ENCODE results near the gene OR1L8.
"Not testable (repeated sequence)": the region's sequence is repeated elsewhere in the genome, so short reads cannot be mapped to it uniquely, and the experiment has no call there.

Gene OR1L8, protein sequence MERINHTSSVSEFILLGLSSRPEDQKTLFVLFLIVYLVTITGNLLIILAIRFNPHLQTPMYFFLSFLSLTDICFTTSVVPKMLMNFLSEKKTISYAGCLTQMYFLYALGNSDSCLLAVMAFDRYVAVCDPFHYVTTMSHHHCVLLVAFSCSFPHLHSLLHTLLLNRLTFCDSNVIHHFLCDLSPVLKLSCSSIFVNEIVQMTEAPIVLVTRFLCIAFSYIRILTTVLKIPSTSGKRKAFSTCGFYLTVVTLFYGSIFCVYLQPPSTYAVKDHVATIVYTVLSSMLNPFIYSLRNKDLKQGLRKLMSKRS

DNA sequence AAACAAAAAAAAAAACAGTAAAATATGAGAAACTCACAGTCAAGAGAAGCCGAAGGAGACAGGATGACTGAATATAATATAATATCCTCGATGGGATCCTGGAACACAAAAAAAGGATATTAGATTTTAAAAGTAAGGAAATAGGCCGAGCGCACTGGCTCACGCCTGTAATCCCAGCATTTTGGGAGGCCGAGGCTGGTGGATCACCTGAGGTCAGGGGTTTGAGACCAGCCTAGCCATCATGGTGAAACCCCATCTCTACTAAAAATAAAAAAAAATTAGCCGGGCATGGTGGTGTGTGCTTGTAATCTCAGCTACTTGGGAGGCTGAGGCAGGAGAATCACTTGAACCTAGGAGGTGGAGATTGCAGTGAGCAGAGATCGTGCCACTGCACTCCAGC is at the start of gene OR1L8:
TSS of gene OR1L8 (minus strand) at position 101 of the 400 bp plus-strand sequence. CDS start 14,907 bp downstream, outside the sequence.
- DNase-seq: not testable (repeated sequence)

DNA sequence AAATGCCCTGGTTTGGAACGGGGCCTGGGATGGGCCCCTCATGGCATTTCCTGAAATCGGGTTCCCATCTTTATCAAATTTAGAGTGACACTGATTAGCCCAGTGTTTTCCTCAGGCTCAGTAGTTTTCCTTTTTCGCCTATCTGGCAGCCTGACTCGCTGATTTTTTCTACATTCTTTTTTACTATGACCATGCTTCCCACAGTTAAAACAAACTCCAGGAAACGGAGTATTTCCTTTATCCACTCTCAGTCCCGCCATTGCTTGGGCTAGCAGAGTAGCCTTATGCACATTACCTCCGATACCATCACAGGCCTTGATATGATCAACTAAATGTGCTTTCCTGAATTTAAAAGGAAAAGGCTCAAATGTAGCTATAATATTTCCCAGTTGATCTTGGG is 36.8 kb upstream of the OR1L8 start:
- DNase-seq: no peak

DNA sequence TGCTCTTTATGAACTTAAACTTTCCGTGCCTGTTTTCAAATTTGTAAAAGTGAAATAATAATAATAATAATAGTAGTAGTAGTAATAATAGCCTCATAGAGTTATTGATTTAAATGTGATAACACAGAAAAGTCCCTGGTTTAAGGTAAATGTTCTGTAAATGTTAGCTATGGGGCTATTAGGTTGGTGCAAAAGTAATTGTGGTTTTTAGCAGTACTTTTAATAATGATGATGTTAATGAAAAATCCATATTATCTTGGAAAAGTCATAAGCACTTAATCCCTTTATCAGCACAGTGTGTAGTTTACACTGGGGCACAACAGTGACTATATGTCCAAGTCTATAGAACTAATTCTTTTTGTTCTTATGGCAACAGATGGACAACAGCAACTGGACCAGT is 31.2 kb upstream of the OR1L8 start, which contains the start of gene OR1Q1:
TSS of gene OR1Q1 (plus strand) at position 377 of the 400 bp plus-strand sequence. CDS start at position 377, 0 bp downstream.
- no peak for DNase-seq

DNA sequence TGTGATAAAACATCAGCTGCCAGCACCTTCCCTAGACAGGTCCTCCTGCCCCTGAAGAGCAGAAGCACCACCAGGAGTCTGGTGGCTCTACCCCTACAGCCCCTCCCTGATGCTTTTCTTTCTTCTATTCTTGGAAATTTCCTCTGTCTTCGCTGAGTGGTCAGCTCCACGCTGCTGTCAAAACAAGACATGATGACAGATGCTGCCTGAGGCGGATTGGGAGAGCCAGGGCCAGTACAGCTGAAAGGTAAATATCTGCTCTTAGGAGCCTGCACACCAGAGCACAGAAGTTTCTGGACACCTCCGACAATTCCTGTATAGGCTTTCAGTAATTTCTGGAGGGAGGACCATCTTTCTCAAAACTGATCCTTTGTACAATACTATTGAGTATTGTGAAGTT is 26.6 kb upstream of the OR1L8 start:
- DNase-seq: no peak

DNA sequence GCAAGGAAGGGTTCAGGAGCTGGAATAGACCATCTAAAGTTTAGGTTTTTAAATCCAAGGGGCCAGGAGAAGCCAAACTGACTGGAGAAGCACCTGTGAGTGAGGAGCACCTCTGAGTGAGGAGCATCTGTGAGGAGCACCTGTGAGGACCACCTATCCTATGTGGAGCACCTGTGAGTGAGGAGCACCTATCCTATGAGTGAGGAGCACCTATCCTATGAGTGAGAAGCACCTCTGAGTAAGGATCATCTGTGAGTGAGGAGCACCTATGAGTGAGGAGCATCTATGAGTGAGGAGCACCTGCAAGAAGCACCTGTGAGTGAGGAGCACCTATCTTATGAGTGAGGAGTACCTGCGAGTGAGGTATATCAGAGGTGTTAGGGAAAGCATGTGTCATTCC is 23.4 kb upstream of the OR1L8 start:
- DNase-seq: no peak

DNA sequence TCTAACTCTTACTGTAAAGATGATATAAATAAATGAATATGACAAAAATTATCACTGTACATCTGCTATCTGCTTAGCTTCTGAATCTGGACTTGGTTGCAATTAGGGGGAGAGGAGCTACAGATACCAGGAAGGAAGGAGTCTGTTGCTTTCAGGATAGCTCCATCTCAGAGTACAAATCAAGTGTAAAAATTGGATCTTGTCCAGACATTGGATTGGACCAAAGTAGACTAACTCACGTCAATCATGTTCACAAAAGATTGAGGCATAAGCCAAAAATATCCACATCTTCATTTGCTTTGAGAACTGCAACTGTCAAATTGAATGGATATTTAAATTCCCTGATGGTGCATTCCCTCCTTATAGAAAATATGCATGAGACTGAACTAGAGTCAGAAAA is 22.5 kb upstream of the OR1L8 start:
- DNase-seq: no peak

DNA sequence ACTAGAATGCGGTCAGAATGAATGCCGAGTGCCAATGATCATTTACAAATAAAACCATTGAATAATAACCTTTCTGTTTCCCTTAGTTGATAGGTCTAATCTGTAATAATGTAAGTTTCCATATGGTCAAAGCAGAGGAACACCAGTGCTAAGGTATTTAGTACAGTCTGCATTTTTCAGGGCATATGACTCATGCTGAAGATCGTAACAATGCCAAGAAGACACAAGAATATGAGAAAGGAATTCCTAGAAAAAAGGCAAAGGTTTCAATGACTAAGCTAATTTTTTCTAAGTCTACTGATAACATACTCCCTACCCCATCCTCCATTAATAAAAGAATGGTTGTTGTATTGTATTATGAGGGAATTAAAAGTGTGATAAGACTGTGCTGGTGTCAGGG is 2.8 kb downstream of the OR1L8 start:
- DNase-seq: no peak

DNA sequence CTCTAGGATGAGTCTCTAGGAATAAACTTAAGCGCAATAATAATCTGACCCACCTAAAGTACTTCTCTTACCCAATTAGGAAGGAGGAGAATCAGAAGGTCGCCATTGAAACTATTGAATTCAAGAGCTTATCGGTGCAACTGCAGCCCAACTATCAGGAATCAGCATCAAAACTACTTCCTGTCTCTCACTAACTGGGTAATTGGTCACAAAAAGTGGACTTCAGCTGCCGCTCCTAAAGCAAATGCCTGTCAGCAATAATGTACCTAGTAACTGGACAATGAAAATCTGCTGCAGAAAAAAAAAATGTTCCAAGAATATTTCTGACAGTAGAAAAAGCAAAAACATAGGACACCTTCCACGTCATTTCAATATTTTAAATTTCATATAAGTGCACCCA is 3.3 kb downstream of the OR1L8 start:
- DNase-seq: no peak

DNA sequence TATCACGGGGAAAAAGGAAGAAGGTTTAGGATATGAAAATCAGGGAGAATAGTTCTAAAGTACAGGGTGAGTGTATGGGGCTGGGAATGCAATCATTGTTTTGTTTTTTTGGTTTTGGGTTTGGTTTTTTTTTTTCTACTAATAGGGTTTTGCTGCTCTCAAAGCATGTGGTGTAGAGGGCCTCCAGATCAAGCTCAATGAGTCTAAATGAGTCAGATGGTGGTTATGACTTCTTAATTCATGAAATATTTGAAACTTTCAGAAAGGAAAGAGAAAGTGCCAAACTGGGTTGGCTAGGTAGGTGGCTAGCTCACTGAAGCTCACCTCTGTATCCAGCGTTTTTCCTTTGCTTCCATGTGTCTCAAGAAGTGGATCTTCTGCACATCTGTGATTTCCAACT is 10.7 kb downstream of the OR1L8 start:
- no peak for DNase-seq

DNA sequence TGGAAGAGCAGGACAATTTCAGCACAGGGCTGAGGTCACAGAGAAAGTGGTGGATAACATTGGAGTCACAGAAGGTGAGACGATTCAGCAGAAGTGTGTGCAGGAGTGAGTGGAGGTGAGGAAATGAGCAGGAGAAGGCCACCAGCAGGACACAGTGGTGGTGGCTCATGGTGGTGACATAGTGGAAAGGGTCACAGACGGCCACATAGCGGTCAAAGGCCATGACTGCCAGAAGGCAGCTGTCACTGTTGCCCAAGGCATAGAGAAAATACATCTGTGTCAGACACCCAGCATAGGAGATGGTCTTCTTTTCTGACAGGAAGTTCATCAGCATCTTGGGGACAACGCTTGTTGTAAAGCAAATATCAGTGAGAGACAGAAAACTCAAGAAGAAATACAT is 15.3 kb downstream of the OR1L8 start:
- no peak for DNase-seq

DNA sequence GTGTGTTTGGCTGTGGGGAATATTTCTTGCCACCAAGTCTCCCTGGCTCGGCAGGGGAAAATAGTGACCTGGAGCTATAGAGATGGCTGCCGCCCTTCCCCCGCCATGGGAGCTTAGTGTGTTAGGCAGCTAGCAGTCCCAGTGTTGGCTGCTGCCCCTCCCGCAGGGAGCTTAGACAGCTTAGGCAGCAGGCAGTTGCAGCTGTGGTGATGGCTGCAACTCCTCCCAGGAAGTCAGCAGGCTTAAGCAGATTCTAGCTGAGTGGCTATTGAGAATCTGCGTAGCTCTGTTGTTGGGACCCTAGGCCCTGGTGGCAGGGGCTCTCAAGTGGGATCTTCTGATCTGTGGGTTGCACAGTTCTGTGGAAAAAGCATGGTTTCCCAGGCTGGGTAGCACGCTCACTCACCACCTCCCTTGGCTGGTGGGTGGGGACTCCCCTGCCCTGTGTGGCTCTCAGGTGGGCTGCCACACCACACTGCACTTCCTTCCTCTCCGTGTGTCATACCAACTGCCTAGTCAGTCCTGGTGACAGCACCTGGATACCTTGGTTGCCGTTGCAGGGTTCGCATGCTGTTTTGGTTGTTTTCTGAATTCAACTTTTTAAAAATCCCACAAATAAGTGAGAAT is 20.9 kb downstream of the OR1L8 start:
- no peak for DNase-seq

DNA sequence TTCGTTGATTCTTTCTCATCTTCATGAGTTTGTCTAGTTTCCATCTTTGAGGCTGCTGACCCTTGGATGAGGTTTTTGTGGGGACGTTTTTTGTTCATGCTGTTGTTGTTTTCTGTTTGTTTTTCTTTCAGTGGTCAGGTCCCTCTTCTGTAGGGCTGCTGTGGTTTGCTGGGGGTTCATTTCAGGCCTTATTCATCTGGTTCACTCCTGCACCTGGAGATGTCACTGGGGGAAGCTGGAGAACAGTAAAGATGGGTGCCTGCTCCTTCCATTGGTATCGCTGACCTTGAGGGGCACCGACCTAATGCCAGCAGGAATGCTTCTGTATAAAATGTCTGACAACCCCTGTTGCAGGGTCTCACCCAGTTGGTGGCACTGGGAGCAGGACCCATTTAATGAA is 21.7 kb downstream of the OR1L8 start:
- no peak for DNase-seq

DNA sequence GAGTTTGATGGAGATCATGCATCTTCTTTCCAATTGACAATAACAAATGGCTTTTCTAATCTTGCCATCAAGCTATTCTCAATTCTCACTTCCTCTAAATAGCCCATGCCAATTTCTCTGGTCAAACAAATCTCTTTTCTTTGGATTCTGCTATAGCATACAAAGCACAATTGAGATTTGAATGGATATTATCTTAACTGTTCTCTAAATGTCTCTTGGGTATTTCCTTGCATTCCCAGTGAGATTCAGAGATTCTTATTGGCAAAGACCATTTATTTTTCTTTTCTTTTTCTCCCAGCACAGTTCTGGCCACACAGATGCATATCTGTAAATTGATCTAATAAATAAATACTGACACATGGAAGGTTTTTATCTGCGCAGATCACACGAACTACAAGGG is 30.4 kb downstream of the OR1L8 start, which contains the start of gene OR1N2:
TSS of gene OR1N2 (plus strand) at position 301 of the 400 bp plus-strand sequence. CDS start 100 bp downstream, outside the sequence.
- no peak for DNase-seq

DNA sequence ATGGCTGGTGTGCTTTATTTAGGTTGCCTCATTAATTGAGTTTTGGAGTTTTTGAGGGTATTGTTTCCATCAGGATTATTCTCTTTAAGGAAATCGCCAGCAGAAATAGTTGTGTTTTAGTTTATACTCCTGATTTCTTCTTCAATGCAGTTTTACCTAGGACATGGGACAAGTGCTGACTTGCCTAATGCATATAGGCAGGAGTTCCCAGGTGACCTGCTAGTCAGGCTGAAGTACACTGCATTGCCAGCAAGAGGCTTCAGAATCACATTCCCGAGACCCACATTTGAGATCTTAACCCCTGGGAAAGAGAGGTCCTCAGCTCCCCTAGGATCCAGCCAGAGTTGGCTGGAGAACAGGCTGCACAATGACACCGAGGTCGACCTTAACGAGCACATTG is 31.8 kb downstream of the OR1L8 start:
- DNase-seq: no peak

DNA sequence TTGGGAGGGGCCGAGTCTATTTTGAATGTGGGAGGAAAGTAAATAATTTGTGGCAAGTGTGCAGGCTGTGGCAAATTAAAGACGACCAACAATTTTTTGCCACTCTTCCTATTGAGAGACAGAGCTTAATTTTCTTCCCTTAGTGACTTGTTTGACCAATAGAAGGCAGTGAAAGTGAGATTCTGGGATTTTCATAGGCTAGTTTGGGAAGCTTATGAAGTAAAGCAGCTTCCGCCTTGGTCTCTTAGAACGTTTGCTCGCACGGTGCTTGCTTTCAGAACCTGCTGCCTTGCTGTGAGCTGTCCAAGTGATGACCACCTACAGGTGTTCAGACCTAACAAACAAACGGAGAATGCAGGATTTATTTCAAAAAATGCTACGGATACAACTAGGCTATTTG is 37.0 kb downstream of the OR1L8 start:
- no peak for DNase-seq

DNA sequence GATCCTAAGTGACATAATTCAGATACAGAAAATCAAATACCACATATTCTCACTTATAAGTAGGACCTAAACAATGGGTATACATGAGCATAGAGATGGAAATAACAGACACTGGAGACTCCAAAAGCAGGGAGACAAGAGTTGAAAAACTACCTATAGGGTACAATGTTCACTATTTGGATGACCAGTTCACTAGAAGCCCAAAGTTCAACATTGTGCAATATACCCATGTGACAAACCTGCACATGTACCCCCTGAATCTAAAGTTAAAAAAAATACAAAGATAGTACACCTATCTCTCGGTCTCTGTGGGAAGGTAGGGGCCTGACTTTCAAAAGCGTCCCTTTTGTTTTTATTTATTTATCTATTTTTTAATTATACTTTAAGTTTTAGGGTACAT is 44.4 kb downstream of the OR1L8 start:
- DNase-seq: no peak

DNA sequence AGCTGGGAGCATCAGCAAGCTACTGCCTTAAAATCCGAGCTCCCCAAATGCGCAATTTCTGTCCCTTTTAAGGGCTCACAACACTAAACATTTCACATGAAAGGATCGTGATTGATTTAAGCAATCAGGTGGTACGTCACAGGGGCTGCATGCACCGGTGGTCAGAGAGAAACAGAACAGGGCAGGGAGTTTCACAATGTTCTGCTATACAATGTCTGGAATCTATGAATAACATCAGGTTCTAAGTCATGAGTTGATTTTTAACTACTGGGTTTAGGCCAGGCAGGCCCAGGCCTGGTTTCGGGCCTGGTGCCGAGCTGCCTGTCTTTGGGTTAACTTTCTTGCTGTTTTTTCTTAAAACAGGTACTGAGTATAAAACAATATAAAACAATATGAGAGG is 46.1 kb downstream of the OR1L8 start:
- DNase-seq: not testable (repeated sequence)

DNA sequence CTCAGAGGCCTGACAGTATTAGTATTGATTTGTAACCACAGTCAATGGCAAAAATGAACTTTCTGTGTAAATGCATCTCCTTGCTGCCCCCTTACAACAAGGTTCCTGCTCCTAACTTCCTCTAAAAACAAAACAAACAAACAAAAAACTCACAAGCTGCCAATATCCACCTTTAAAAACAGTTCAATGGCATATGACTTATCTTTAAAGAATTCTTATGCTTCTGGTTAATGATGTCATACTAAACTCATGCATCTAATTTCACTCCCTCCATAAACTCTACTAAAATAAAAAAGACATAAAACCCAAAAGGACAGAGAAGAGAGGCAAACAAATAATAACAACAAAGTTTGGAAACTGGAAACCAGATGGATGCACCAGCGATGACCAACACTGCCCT is 47.0 kb downstream of the OR1L8 start:
- DNase-seq: no peak

DNA sequence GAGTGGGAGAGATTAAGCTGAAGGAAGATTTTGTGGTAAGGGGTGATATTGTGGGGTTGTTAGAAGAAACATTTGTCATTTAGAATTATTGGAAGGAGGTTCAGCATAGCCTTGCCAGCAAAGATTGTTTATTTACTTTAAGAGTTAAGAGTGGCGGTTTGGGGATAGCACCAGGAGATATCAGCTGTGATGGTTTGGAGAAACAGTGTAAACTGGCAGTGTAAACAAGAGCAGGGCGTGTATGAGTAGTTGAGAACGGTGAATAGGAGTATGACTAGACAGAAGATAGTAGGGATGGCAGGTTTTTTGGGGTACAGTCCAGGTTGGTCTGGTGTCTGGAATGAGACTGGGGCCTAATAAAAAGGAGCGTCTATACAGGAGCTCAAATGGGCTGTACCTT is 52.0 kb downstream of the OR1L8 start:
- DNase-seq: not testable (repeated sequence)

DNA sequence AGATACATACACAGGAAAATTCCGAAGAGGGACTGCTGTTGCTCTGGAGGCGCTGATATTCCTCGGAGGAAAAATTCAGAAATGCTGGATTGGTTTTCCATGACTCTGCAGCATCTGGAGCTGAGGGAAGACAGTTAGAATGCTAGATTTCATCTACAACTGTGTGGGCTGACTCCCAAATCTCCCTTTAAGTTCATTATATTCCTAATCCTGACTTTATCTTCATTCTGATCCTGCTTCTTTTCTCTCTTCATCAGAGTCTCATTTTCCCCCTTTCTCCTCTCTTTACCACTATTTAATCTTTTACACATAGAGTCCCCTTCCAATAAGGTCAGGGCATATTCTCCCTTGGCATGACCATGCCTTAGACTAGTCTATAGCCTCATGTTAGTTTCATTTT is 56.0 kb downstream of the OR1L8 start, which contains the start of gene OR1N1:
TSS of gene OR1N1 (minus strand) at position 101 of the 400 bp plus-strand sequence. CDS start at position 101, 0 bp downstream.
- no peak for DNase-seq

DNA sequence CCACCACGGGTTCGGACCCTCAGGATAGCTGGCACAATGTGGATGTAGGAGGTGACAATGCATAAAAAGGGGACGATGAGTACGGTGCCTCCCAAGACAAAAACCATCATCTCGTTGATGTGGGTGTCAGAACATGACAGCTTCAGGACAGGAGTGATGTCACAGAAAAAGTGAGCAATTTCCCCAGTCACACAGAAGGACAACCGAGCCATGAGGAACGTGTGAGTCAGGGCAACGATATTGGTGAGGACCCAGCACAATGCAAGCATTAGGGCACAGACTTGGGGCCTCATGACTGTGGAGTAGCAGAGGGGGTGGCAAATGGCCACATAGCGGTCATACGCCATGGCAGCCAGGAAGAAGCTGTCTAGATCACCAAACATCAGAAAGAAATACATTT is 56.6 kb downstream of the OR1L8 start:
- DNase-seq: no peak

DNA sequence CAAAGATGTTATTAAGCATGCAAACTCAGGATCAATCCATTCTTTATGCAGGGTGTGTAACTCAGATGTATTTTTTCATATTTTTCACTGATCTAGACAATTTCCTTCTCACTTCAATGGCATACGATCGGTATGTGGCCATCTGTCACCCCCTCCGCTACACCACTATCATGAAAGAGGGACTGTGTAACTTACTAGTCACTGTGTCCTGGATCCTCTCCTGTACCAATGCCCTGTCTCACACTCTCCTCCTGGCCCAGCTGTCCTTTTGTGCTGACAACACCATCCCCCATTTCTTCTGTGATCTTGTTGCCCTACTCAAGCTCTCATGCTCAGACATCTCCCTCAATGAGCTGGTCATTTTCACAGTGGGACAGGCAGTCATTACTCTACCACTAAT is 63.8 kb downstream of the OR1L8 start:
- DNase-seq: no peak

DNA sequence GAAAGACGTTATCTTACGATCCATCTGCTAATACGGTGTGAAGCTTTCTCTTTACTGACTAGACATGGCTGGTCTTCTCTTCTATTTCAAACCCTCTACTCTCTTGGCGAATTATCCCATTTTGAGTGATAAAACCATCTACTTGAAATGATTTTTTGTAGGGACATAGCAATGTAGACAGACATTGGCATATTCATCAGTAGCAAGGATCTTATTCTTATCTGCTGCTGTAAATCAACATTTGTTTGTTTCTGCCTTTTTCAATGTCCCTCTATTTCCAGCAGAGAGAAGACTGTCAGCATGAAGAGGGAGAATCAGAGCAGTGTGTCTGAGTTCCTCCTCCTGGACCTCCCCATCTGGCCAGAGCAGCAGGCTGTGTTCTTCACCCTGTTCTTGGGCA is 64.3 kb downstream of the OR1L8 start, which contains the start of gene OR1J4:
TSS of gene OR1J4 (plus strand) at position 301 of the 400 bp plus-strand sequence. CDS start at position 301, 0 bp downstream.
- DNase-seq: no peak

DNA sequence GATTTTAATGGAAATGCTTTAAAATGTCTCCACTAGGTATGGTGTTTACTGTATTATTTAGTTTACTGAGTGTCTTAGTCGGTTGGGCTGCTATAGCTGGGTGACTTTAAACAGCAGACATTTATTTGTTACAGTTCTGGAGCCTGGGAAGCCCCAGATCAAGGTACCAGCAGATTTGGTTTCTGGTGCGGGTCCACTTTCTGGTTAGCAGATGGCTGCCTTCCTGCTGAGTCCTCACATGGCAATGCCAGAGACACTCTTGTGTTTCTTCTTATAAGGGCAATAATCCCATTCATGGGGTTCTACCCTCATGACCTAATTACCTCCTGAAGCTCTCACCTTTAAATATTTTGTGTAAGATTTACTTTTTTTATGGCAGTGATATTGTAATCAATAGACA is 65.0 kb downstream of the OR1L8 start:
- DNase-seq: no peak

Measured in CD4-positive, alpha-beta T cell treated with Interleukin-15 for 1 hour (primary cell).